Choroid plexus epithelial cell (primary cell): ENCODE data around the gene ANKRD12.

Experiments used
- DNase-seq: peaks from one replicate; pipeline ENCODE4 v3.0.0-alpha.2; 2010; ENCODE audit warnings: low read depth
- H3K4me3 ChIP-seq: 2 replicates; pipeline ENCODE4 v1.5.1; 2011; ENCODE audit warnings: low read depth, mild to moderate bottlenecking, control low read depth, low read length, moderate library complexity
- CTCF ChIP-seq: conservative IDR thresholded peaks from 2 replicates; pipeline ENCODE4 v1.5.1; 2011; ENCODE audit warnings: low read depth, mild to moderate bottlenecking, control low read depth, inconsistent platforms, low read length, moderate library complexity

ANKRD12 gene

GRCh38 chr18:9232977-9233376, 96.4 kb downstream of the ANKRD12 start:
- H3K4me3 ChIP-seq, result no peak overlapping the region
- no peak for TF ChIP-seq CTCF
- no peak for DNase-seq

GRCh38 chr18:9233771-9234440, 97.3 kb downstream of the ANKRD12 start:
- DNase-seq, result no peak
- H3K4me3 ChIP-seq, result no peak overlapping the region
- no peak for TF ChIP-seq CTCF

GRCh38 chr18:9234528-9234927, 97.9 kb downstream of the ANKRD12 start:
- TF ChIP-seq CTCF, result no peak
- no peak overlapping the region for H3K4me3 ChIP-seq
- no peak for DNase-seq

- no peak overlapping the region for H3K4me3 ChIP-seq
- TF ChIP-seq CTCF, result no peak
- DNase-seq, result no peak
Measured at GRCh38 chr18:9237981-9238380, 101.4 kb downstream of the ANKRD12 start.

GRCh38 chr18:9239720-9240119, 103.1 kb downstream of the ANKRD12 start:
- H3K4me3 ChIP-seq, result no peak overlapping the region
- no peak for DNase-seq
- no peak for TF ChIP-seq CTCF

- DNase-seq, result no peak
- no peak for TF ChIP-seq CTCF
Measured at GRCh38 chr18:9240270-9240669, 103.7 kb downstream of the ANKRD12 start.

GRCh38 chr18:9243029-9243428, 106.4 kb downstream of the ANKRD12 start:
- no peak for DNase-seq
- no peak overlapping the region for H3K4me3 ChIP-seq
- TF ChIP-seq CTCF, result no peak

More at GRCh38 chr18:9240270-9240669, 103.7 kb downstream of the ANKRD12 start:
- H3K4me3 ChIP-seq, result no peak overlapping the region
